Activated naive CD8-positive, alpha-beta T cell (primary cell): ENCODE data around the gene MYL7.

Experiments
- H3K27ac Mint-ChIP-seq: one replicate; pipeline ENCODE4 v1.8.0; 2021; ENCODE audit warnings: mixed read lengths
- H3K27me3 Mint-ChIP-seq: one replicate; pipeline ENCODE4 v1.8.0; 2021; ENCODE audit warnings: mixed read lengths
- H3K36me3 Mint-ChIP-seq: one replicate; pipeline ENCODE4 v1.8.0; 2021; ENCODE audit warnings: mixed read lengths
- H3K4me1 Mint-ChIP-seq: one replicate; pipeline ENCODE4 v1.8.0; 2021; ENCODE audit warnings: low read depth, mixed read lengths
- H3K4me3 Mint-ChIP-seq: one replicate; pipeline ENCODE4 v1.8.0; 2021; ENCODE audit warnings: mild to moderate bottlenecking, mixed read lengths
- H3K9me3 Mint-ChIP-seq: one replicate; pipeline ENCODE4 v1.8.0; 2021; ENCODE audit warnings: low read depth, mixed read lengths

The MYL7 gene

GRCh38 chr7:44158096-44158872, 17.2 kb upstream of the MYL7 start:
- no peak overlapping the region for H3K27ac Mint-ChIP-seq

DNA sequence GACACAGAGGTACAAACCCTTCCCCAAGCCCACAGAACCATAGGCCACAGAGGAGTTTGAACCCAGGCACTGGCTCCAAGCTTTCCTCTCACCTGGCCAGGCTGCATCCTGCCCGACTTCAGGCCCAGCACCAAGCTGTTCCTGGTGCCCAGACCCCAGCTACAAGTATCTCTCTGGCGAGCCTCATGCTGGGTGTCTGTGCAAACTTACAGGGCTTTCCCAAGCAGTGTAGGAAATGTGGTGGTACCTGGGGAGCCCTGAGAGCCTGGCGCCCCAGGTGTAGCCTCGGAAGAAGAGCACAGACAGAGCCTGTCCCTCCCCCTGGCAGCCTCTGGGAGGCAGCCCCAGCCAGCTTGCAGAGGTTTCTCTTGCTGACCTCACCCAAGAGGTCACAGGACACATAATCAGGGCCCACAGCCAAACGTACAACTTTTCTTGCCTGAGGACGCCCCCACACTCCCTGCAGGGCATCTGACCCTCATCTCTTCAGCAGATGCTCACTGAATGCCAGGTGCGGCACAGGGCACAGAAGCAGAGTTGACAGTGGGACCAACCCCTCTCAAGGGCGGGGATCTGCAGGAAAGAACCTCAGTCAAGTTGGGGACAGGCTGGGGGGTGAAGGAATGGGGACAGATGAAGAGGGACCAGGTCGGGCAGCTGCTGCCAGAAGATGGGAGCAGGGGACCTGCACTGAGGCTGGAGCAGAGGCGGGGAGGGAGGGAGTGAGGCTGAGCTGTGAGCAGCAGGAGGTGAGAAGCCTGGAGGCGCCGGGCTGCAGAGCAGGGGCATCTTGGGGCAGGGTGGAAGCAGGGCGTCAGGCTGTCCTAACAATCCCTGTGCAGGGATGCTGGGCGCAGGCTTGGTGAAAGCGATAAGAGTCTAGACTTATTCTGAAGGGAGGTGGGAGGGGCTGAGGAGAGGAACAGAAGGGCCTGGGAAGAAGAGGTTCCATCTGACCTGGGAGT, 16.3 kb upstream of the MYL7 start:
- Mint-ChIP-seq H3K27me3 (no peaks in the 10 kb centered on the region), H3K9me3 (no peaks in the 10 kb centered on the region), H3K4me3 (no peak overlapping the region), H3K36me3 (no peaks in the 10 kb centered on the region), H3K27ac (no peak overlapping the region), H3K4me1 (no peaks in the 10 kb centered on the region)

More at GRCh38 chr7:44158096-44158872, 17.2 kb upstream of the MYL7 start:
- H3K36me3 Mint-ChIP-seq: no peaks in the 10 kb centered on the region
- H3K27me3 Mint-ChIP-seq: no peaks in the 10 kb centered on the region
- H3K9me3 Mint-ChIP-seq: no peaks in the 10 kb centered on the region
- H3K4me3 Mint-ChIP-seq: no peak overlapping the region
- no peaks in the 10 kb centered on the region for H3K4me1 Mint-ChIP-seq

- H3K9me3 Mint-ChIP-seq: no peaks in the 10 kb centered on the region
- no peaks in the 10 kb centered on the region for H3K4me1 Mint-ChIP-seq
- no peaks in the 10 kb centered on the region for H3K36me3 Mint-ChIP-seq
These were observed 15.4 kb upstream of the MYL7 start for GRCh38 chr7:44156453-44157010.

DNA sequence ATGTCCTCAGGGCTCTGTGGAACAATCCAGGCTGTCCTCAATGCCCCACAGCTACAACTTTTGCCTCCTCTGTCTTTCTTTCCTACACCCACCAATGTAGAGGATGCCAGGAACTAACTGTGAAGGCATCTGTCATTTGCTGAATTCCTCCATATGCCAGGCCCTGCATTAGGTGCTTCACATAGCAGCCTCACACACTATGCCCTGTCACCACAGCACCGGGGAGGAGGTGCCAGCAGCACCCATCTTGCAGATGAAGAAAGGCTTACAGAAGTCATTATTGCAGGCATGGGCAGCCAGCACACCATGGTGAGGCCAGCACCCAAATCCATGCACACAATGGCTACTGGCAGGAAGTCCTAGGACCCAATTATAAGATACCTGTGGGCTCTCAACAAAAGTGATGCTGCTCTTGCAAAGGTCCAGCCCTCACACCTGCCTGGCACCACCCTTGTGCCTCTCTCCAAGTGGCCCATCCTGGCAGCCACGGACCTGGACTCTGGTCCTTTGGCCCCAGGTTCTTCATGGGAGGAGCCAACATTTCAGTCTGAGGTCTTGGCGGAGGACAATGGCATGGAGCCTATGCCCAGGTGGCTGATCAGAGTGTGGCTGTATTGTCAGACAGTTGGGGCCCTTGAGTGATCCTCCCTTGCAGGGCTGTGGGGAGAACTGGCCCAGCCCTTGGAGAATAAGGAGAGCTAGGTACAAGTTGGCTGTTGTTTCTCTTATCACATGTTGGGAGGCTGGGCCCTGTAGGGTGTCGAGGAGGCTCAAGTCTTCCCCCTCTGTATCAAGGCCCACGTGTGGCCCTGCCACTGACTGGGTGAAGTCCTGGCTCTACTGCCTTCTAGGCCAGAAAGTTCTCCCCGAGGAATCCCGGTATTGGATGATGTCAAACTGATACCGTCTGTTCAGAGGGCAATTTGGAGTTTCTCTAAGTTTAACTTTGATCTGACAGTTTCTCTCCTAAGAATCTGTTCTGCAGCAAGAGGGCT, 14.4 kb upstream of the MYL7 start:
- no peak overlapping the region for H3K4me3 Mint-ChIP-seq
- no peaks in the 10 kb centered on the region for H3K9me3 Mint-ChIP-seq
- no peaks in the 10 kb centered on the region for H3K4me1 Mint-ChIP-seq
- no peaks in the 10 kb centered on the region for H3K27me3 Mint-ChIP-seq
- no peaks in the 10 kb centered on the region for H3K36me3 Mint-ChIP-seq
- H3K27ac Mint-ChIP-seq: no peak overlapping the region

More at GRCh38 chr7:44156453-44157010, 15.4 kb upstream of the MYL7 start:
- H3K27me3 Mint-ChIP-seq: no peaks in the 10 kb centered on the region
- no peak overlapping the region for H3K27ac Mint-ChIP-seq
- no peak overlapping the region for H3K4me3 Mint-ChIP-seq

DNA sequence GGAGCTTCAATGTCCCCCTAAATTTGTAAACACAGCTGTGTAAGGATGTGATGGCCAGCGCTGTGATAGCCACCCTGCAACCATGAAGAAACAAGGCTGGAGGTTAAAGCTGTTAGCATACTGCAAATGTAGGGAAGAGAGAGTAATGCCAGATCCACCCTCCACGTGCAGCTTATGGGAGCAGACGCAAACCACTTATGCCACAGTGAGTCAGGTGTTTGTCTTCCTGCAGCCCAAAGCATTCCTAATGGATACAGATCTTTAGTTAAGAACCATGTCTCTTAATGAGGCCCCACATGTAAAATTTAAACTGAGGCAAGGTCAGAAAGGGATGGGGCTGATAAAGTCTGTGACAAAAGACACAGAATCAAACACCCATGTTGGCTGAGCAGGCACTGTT, 13.6 kb upstream of the MYL7 start:
- no peaks in the 10 kb centered on the region for H3K36me3 Mint-ChIP-seq
- H3K27me3 Mint-ChIP-seq: no peaks in the 10 kb centered on the region
- H3K27ac Mint-ChIP-seq: no peak overlapping the region
- no peaks in the 10 kb centered on the region for H3K9me3 Mint-ChIP-seq
- no peaks in the 10 kb centered on the region for H3K4me1 Mint-ChIP-seq
- no peak overlapping the region for H3K4me3 Mint-ChIP-seq

DNA sequence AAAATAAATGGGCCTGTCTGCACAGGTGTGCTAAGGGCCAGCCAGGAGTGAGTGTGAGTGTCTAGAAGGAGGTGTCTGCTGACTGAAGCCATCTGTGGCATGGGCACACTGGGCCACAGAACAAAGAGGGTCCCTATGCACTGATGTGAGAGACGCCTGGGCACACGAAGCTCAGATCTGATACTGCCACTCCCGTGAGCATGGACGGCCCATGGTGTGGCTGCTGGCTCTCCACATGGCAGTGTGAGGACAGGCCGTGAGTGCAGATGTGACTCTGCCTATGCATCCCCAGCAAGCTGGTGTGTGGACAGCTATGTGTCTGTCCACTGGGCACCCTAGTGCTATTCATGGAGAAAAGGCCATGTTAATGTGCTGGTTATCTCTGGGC, 12.8 kb upstream of the MYL7 start:
- H3K27me3 Mint-ChIP-seq: no peaks in the 10 kb centered on the region
- no peak overlapping the region for H3K27ac Mint-ChIP-seq
- no peak overlapping the region for H3K4me3 Mint-ChIP-seq

GRCh38 chr7:44152971-44153947, 12.1 kb upstream of the MYL7 start:
- Mint-ChIP-seq H3K36me3 (no peaks in the 10 kb centered on the region), H3K4me1 (no peaks in the 10 kb centered on the region), H3K9me3 (no peaks in the 10 kb centered on the region), H3K27ac (no peak overlapping the region), H3K4me3 (no peak overlapping the region), H3K27me3 (no peaks in the 10 kb centered on the region)

More for the DNA sequence above, 12.8 kb upstream of the MYL7 start:
- Mint-ChIP-seq H3K36me3 (no peaks in the 10 kb centered on the region), H3K9me3 (no peaks in the 10 kb centered on the region), H3K4me1 (no peaks in the 10 kb centered on the region)

DNA sequence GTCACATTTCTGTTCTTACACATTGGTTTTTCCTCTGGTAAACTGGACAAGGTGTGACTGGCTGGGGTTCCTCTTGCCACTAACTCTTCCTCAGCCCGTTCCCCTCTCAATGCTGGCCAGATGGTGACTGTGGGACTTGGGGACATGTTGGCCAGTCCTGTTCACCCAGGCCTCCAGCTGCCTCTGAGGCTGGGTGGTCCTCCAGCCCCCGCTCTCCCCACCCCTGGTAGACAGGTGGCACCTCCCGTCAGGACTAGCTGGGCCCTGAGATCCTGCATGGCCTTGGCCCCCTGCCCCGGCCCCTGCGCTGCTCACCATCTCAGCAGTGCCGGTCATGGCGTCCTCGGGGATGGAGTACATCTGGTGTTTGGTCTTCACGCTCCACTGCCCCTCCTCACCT, 10.8 kb upstream of the MYL7 start:
- no peaks in the 10 kb centered on the region for H3K9me3 Mint-ChIP-seq
- no peaks in the 10 kb centered on the region for H3K27me3 Mint-ChIP-seq
- no peak overlapping the region for H3K4me3 Mint-ChIP-seq
- no peaks in the 10 kb centered on the region for H3K36me3 Mint-ChIP-seq
- H3K4me1 Mint-ChIP-seq: no peaks in the 10 kb centered on the region
- no peak overlapping the region for H3K27ac Mint-ChIP-seq

DNA sequence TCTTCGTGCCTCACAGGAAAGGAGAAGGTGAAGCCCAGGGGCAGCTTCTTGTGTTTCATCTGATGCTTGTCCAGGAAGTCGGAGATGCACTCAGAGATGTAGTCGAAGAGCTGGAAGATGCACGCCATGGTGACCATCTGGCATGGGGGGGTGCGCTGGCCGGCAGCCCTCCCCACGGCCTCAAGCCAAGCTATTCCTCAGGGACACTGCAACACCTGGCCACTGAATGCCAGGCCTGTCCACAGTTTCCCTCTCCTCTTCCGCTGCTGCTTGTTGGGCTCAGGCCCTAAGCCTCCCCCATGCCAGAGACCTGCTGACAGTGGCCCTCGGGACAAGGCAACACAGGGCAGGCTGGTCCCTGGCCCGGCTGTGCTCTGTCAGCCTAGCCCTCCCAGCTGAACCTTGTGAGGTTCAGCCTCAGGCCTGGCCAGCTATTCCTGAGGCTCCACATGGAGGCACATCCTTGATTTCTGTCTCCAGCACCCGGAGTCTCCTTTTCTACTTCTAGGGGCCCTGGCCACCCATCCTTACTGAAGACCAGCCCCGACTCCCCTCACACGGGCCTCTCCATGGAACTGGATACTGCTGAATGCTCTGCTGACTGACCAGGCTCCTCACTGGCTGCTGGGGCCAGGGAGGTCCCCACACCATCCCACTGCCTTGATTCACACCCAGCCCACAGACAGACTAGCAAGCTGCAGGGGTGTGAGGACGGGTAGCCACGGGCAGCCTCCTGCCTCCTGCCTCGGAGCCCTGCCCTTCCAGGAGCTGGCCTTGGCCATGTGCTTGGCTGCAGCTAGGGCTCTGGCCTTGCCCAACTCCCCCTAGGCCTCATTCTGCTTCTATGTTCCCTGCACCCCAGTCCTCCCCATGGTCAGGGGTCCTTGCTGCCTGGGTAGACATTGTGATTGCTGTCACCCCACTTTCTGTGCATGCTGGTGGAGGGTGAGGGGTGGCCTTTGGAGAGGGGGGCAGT, 10.1 kb upstream of the MYL7 start:
- Mint-ChIP-seq H3K4me3 (no peak overlapping the region), H3K4me1 (no peaks in the 10 kb centered on the region), H3K27ac (no peak overlapping the region), H3K9me3 (no peaks in the 10 kb centered on the region), H3K36me3 (no peaks in the 10 kb centered on the region), H3K27me3 (no peaks in the 10 kb centered on the region)

DNA sequence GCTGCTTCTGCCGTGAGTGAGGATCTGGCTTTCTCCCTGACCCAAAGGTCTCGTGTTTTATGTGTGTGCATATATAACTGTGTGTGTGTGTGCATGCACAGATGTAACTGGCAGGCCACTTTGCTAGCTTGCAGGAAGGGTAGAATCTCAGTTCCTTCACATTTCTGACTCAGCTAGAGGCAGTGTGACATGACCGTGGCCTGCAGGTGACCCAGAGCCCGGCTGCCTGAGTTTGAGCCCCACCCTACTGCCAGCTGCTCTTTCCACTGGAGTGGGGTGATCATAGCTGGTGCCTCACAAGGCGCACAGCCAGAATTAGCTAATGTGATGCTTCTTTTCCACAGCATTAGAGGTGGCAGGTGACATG, 9.3 kb upstream of the MYL7 start:
- Mint-ChIP-seq H3K27me3 (no peaks in the 10 kb centered on the region), H3K27ac (no peak overlapping the region), H3K36me3 (no peaks in the 10 kb centered on the region), H3K9me3 (no peaks in the 10 kb centered on the region), H3K4me1 (peaks cover under 1% of the 10 kb centered on the region), H3K4me3 (no peak overlapping the region)

- Mint-ChIP-seq H3K27me3 (no peaks in the 10 kb centered on the region), H3K36me3 (no peaks in the 10 kb centered on the region)
These were observed 8.7 kb upstream of the MYL7 start for GRCh38 chr7:44149571-44150465.

More at GRCh38 chr7:44149571-44150465, 8.7 kb upstream of the MYL7 start:
- peaks cover 4% of the 10 kb centered on the region for H3K4me1 Mint-ChIP-seq
- no peak overlapping the region for H3K27ac Mint-ChIP-seq
- no peak overlapping the region for H3K4me3 Mint-ChIP-seq
- H3K9me3 Mint-ChIP-seq: no peaks in the 10 kb centered on the region
